GM21447 (cell line): ENCODE measurements around the gene ADAMTSL1.
"Not testable (repeated sequence)": the region's sequence is repeated elsewhere in the genome, so short reads cannot be mapped to it uniquely, and the experiment has no call there.

Experiments used
- ATAC-seq: cut with Tn5 transposase; IDR thresholded peaks from one replicate; pipeline ENCODE4 v1.9.1; 2021; ENCODE audit not compliant: unreplicated experiment

The ADAMTSL1 gene

DNA sequence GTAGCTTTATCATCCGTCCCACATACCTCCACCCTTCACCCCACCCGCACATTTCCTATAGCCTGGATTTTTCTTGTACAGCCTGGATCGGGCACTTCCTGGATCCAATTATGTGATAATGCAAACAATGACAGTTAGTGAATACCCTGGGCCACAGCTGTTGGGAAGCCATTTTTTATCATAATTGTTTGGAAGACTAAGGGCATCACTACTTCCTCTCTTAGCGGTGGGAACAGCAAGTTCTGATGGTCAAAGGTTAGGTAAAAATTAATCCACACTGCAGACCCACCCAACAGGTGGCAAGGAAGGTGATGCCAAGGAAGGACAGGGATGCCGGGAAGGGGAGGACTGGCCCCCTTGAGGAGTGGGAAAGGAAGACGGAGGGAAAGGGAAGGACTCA, 375.3 kb downstream of the ADAMTSL1 start:
- no peak for ATAC-seq

DNA sequence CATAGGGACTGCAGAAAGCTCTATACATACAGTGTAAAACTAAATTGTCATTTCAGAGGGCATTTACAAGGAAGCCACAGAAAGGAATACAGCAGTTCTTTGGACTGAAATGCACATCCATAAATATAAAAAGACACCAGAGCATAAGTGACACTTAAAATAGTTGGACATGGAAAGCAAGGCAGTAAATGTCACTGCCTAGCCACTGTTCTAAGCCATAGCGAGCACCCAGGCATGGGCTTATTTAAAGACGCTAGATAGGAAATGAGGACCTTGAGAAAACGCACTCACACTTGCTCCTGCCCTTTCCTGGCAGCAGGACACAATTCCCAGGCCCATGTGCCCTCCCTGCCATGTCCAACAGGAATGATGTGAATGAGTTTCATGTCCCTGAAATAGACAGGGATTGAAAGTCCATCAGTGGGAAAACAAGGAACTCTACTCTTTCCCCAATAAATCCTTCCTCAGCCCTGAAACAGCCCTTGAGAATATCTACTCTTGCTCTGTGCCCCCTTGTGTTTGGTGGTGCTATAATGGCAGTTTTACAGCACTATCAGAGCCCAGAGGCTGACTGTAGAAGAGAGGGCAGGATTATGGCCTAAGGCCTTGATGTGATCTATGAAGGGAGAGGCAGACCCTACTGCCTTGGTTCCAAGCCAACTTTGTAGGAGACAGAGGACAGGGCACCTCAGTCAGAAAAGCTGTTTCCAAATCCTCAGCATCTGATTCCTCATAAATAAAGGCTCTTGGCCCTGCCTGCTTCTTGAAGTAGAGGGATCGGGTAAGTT, 376.1 kb downstream of the ADAMTSL1 start:
- ATAC-seq = no peak

DNA sequence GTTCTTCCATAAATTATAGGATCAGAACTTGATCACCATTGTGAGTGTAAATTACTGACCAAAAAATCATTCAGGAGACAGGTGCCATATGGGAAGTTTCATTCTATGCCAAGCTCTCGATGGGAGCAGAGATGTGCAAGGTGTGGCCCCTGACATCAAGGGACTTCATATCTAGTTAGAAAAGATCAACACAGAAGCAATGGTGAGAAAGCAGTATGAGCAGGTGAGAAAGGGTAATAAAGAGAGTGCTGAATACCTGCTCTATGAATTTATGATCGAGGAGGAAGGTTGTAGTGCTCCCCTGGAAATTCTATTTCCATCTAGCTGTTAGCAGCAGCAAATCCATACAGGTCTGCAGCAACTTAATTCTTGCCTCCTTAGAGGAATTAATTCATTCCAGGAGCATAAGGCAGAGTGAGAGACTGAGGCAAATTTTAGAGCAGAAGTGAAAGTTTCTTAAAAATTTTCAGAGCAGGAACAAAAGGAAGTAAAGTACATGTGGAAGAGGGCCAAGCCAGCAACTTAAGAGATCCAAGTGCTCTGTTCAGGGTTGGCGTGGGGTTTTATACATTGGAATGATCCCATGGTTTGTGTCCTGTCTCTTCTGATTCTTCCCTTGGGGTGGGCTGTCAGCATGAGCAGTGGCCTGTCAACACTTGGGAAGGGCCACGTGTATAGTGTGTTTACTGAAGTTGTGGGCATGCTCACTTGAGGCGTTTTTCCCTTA, 377.3 kb downstream of the ADAMTSL1 start:
- no peak for ATAC-seq

- ATAC-seq = no peak
Measured at GRCh38 chr9:18855656-18856055, 381.7 kb downstream of the ADAMTSL1 start.

DNA sequence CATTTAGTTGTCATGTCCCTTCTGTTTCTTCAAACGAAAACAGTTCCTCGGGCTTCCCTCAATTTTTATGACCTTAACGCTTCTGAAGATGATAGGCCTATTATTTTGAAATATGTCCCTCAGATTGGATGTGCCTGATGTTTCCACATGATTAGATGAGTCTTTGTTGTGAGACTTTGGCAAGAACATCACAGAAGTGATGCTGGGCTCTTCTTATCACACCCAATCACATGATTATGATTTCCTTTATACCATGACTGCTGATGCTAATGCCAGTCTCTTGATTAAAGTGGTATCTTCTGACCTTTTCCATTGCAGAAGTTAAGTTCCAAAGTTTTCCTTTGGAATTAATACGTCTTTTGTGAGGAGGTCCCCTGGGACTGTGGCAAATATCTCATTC, 383.4 kb downstream of the ADAMTSL1 start:
- ATAC-seq = no peak

DNA sequence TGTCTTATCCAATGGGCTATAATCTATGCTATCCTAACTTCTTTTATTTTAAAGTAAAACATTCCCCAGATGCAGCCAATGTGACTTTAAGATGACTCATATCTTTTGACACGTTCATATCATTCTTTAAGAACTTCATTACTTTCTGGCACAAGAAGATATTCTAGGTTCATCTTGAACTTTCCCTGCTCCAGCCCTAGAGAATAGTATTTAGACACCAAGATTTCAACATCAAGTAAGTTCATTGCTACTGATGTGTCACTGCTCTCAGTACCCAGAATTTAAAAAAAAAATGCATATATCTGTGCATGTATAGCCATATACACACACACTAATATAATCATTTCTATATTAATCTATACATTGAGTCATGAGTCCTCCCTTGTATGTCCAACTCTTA, 383.8 kb downstream of the ADAMTSL1 start:
- no peak for ATAC-seq

DNA sequence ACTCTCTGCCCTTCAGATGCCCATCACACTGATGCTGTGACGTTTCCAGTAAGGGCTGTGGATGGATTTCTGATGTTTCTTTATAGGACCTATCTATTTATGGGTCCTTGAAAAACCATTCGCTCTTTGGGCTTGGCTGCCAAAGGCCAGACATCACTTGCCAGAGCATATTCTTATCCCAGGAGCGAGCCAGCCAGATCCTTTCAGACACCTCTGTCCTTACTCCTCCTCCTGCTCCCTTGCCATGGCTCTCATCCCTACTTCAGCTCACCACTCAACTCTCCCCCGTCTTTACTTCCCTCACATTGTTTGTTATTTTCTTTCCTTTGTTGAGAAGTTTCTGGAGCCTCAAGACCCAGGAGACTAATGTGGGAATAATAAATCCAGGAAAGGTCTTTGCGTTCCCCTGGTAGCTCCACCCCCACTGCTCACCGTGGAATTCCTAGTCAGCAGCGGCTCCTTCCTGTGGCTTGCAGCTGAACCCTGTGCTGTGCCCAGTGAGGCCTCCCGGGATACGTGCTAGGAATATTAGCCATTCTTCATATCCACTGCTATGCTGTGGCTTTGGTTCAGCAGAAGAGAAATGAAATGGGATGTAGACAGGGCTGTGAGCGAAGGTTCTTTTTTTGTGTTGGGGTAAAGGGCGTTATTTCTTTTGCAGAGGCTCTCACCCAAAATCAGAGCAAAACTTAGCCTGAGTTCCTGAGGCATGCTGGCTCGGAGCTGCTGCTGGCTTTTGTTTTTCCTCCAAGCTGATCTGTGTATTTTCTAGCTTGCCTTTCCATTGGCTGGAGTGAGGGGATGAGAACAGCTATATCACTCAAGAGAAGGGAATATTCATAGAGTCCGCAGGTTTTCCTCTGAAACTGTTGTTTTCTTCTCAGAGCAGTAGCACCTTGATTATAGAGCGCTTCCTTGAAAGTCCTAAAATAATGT, 387.9 kb downstream of the ADAMTSL1 start:
- ATAC-seq = no peak

GRCh38 chr9:18863791-18864190, 389.8 kb downstream of the ADAMTSL1 start:
- no peak for ATAC-seq

- no peak for ATAC-seq
Measured at GRCh38 chr9:18864516-18864915, 390.6 kb downstream of the ADAMTSL1 start.

DNA sequence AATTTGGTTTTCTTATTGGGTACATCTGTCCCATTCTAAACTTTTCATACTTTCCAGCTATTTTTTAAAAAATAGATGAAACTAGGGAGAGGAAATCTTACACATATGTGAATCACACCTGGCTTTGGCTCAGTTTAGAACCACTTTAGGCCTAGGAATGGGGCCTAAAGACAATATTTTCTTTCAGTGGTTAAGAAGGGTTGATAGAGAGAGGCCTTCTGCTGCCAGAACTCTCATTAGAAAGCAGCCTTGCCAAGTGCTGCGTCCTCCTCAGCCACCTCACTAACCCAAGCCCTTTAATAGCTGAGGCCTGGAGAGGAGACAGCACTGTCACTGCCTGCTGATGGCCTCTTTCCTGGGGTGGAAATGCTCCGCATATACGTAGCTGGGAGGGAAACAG, 391.6 kb downstream of the ADAMTSL1 start:
- no peak for ATAC-seq

DNA sequence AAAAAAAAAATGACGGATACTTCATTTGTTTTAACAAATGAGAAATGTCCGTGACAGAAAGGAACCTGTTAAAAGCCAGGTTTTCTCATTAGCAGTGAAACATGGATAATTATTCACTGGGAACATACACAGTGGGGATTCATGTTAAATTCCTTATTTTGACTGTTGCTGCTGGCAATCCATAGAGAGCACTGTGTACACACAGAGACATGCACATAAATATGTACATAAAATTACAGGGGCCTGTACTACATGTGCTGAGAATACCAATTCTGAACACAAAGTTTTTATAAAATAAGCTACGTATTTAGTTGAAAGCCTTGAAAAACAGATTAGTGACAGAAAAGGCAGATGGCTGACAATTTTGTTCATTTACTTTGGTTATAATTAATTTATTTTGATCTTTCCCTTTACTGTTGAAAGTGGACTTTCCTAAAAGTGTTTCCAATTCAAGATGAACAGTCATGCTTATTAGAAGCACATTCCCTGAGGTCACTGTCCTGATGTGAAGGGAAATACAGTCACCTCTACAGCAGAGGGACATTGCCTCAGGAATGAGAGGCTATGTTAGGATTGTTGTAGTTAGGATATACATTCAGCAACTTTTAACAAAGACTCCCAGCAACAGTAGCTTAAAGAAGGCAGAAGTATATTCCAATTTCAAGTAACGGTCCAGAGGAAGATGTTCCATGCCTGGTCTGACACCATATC, 392.3 kb downstream of the ADAMTSL1 start:
- no peak for ATAC-seq

- ATAC-seq = no peak
Measured at GRCh38 chr9:18869725-18870124, 395.8 kb downstream of the ADAMTSL1 start.

DNA sequence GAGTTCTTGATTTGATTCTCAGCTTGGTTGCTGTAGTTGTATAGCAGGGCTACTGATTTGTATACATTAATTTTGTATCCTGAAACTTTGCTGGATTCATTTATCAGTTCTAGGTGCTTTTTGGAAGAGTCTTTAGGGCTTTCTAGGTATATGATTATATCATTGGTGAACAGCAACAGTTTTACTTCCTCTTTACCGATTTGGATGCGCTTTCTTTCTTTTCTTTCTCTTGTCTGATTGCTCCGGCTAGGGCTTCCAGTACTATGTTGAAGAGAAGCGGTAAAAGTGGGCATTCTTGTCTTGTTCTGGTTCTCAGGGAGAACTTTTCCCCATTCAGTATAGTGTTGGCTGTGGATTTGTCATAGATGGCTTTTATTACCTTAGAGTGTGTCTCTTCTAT, 400.1 kb downstream of the ADAMTSL1 start:
- no peak for ATAC-seq

- ATAC-seq = not testable (repeated sequence)
Measured at GRCh38 chr9:18874990-18875389, 401.0 kb downstream of the ADAMTSL1 start.

- ATAC-seq = no peak
Measured at GRCh38 chr9:18877984-18878383, 404.0 kb downstream of the ADAMTSL1 start.

- ATAC-seq = no peak
Measured at GRCh38 chr9:18881758-18882157, 407.8 kb downstream of the ADAMTSL1 start.

DNA sequence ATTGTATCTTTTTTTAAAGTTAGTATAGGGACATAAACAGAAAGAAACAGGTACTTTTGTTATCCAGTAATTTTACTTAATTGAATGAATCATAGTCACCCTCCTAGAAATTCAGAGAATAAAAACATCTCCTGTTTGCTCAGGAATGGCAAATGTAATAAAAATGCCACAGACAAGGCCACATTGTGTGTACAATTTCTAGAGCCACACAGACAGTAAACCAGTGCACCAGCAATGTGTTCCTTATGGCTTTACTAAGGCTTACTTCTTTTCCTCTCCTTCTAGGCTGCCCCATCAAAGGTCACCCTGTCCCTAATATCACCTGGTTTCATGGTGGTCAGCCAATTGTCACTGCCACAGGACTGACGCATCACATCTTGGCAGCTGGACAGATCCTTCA, 413.6 kb downstream of the ADAMTSL1 start:
- no peak for ATAC-seq

DNA sequence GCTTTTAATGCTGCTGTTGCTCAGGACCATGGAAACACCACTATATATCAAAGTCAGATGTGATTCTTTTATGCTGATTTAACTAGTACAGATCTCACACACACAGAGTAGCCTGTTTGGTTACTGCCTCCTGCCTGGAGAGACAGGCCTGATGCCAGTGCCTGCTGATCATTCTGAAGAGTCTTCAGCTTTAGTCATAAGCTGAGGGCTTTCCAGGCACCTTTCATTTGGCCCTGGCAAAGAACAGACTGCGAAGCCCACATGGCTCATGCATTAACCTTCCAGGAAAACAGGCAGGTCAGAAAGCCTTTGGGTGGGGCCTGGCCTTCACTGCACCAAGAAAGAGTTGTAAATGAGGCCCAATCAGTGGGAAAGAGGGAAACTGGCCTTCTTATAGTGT, 414.3 kb downstream of the ADAMTSL1 start:
- no peak for ATAC-seq

- no peak for ATAC-seq
Measured at GRCh38 chr9:18889550-18889949, 415.6 kb downstream of the ADAMTSL1 start.

GRCh38 chr9:18890372-18890771, 416.4 kb downstream of the ADAMTSL1 start:
- ATAC-seq = peak; percentile 88
